HG03139 (cell line): ENCODE measurements around the gene PECR.
"Not testable (repeated sequence)": the region's sequence is repeated elsewhere in the genome, so short reads cannot be mapped to it uniquely, and the experiment has no call there.

Experiments used
- ATAC-seq: cut with Tn5 transposase; IDR thresholded peaks from one replicate; pipeline ENCODE4 v1.9.1; 2021; ENCODE audit not compliant: unreplicated experiment

The PECR gene

DNA sequence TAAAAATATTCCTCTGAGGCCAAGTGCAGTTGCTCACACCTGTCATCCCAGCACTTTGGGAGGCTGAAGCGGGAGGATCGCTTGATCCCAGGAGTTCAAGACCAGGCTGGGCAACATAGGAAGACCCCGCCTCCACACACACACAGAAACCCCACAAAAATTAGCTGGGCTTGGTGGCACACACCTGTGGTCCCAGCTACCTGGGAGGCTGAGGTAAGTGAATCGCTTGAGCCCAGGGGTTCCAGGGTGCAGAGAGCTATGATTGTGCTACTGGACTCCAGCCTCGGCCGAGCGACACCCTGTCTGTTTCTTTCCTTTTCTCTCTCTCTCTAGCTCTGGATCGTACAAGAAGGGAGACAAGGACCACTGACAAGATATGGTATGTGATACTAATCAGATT lies 25.7 kb upstream of the PECR start:
- ATAC-seq = no peak

DNA sequence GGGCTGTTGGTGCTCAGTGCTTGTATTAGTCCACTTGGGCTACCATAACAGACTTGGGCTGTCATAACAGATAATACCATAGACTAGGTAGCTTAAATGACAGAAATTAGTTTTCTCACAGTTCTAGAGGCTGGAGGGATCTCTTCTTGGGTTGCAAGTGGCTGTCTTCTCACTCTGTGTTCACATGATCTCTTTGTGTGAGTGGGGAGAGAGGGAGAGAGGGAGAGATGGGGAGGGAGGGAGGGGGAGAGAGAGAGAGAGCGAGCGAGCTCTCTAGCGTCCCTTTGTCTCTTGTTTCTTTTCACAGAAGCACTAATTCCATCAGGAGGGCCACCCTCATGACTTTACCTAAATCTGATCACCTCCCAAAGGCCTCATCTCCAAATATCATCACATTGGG lies 23.1 kb upstream of the PECR start:
- no peak for ATAC-seq

DNA sequence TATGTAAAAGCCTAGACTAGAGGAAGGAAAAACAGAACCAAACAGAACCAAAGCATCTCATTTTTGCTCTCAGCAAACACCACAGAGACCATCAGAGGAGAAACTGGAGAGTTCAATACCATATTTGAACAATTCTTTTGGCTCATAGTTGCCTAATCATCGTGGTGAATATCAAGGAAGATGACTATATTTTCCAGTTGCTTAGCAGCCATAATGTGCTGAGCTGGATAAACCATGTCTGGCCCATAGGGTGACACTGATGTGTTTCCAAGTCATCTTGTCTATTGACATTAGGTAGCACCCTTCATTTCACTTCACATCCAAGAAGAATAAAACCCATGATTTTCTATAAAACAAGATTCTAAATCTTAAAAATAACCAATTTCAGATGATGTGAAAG lies 21.6 kb upstream of the PECR start:
- ATAC-seq = no peak

DNA sequence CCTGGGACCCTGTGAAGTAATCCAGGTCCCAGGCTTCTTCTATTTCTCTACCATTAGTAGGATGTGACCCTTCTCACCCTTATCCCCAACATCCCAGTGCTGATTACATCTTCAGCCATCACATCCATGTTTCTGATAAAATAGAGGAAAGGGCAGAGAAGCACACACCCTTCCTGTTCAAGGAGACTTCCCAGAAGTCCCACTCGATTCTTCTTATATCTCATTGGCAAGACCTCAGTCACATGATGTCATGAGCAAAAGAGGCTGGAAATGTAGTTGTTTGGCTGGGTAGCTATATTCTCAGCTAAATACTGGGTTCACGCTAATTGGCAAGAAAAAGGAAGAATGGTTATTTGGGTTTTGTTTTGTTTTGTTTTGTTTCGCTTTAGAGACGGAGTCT lies 19.5 kb upstream of the PECR start:
- ATAC-seq = no peak

DNA sequence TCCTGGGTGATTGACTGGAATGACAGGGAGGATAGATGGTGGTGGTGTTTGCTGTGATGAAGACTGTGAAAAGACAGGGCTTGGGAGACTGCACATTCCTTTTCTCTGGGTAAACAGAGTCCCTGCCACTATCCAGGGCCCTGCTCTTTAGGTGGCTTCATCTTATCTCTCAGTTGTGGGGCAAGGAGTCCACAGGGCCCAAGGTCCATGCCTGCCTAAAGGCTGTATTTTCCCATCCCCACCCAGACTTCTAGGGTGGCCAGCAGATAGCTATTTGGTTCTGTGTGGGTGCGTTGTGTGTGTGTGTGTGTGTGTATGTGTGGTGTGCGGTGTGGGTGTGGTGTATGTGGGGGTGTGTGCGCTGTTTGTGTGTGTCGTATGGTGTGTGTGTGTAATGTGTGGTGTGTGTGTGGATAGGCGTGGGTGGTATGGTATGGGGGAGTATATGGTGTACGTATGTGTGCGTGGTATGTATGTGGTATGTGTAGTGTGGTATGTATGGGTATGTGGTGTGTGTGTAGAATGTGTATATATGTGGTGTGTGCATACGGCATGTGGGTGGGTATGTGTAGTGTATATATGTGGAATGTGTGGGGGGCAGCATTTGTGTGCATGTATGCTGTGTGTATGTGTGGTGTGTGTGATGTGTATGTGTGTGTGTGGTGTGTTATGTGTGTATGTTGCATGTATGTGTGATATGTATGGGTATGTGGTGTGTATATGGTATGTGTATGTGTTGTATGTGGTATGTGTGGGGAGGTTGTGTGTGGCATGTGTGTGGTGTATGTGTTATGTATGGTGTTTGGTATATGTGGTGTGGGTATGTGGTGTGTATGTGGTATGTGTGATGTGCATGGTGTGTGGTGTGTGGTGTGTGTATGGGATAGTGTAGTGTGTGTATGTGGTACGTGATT lies 17.1 kb upstream of the PECR start:
- no peak for ATAC-seq

DNA sequence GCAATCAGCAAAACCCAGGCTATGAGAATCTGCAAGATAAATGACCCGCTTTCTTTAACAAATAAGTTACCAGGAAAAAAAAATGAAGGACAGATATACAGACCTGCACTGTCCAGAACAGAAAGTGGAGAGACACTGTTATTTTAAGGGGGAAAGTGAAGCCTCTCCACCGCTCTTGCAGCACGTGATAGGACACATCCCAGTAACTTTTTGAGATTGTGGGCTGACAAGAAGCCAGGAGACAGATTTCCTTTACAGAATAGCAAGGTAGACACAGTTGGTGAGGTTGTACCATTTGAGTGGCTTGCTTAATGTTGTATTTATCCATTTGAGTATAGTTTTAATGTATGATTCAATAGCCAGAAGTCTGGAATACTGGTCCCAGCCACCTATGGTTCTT lies 13.1 kb upstream of the PECR start:
- no peak for ATAC-seq

DNA sequence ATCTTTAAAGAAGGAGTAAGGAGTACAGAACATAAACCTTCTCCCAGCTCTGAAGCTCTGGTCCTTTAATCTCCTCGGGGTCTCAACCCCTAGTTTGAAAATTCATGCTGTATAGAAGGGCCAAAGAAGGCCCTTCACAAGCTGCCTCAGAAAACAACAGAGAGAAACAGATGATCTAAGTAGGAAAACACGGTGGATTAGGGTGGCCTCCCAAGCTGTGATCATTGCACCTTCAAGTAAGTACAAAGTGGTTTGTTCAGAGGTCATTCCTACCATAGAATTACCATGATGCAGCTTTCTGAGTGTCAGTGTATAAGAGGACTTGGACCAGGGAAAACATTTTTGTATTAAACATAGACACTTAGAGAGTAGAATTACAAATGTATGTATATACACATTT lies 11.0 kb upstream of the PECR start:
- ATAC-seq = no peak

DNA sequence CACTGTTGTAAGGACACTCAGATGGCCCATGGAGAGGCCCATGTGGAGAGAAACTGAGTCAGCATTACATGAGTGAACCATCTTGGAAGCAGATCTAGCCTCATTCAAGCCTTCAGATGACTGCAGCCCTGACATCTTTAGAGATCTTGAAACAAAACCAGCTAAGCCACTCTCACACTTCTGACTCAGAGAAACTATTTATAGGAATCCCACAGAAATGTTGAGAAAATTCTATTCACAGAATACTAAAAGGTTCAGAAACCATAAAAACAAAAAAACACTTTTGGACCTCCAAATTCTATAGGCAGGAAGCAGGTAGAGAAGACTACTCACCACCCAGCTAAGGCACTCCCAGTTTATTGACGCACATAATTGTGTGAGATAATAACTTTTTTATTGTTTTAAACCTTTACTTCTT lies 8.8 kb upstream of the PECR start:
- ATAC-seq = no peak

DNA sequence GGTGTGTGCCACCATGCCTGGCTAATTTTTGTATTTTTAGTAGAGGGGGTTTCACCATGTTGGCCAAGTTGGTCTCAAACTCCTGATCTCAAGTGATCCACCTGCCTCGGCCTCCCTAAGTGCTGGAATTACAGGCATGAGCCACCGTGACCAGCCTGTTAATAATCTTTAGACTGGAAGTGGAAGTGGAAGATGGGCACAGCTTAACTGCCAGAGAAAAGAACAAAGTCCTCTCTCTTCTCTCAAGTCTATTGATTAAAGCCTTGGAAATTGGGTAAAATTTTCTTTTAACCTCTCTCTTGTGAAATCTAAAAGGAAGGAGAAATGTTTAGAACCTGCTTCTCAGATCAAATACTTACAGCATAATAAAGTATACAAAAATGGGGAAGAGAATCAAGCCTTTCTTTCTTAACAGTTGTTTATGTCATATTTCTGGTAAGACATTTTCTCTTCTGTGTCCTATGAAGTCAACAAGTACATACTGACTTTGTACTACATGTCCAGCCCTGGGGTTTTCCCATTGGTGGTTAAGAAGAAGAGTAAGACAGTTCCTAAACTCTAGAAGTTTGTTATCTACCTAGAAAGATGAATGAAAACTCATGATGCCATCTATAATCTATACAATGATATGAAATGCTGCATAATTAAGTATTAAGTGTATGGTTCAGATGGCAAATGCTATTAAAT lies 4.7 kb upstream of the PECR start:
- ATAC-seq = no peak

DNA sequence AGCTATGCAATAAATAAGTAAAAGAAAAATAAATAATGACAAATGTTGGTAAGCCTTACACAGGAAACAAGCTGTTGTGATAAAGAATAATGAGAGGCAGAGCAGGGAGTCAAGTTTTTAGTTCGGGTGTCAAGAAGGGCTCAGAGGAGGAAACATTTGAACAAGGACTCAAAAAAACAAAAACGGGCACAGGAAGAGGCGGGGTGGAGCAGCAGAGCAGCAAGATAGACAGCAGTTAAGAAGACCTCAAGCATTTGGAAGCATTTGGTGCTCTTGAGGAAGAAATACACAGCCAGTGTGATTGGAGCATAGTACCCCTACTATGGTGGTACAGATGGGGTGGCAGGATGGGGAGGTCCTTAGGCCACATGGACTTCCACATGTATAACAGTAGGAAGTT lies 2.9 kb upstream of the PECR start:
- ATAC-seq = no peak

DNA sequence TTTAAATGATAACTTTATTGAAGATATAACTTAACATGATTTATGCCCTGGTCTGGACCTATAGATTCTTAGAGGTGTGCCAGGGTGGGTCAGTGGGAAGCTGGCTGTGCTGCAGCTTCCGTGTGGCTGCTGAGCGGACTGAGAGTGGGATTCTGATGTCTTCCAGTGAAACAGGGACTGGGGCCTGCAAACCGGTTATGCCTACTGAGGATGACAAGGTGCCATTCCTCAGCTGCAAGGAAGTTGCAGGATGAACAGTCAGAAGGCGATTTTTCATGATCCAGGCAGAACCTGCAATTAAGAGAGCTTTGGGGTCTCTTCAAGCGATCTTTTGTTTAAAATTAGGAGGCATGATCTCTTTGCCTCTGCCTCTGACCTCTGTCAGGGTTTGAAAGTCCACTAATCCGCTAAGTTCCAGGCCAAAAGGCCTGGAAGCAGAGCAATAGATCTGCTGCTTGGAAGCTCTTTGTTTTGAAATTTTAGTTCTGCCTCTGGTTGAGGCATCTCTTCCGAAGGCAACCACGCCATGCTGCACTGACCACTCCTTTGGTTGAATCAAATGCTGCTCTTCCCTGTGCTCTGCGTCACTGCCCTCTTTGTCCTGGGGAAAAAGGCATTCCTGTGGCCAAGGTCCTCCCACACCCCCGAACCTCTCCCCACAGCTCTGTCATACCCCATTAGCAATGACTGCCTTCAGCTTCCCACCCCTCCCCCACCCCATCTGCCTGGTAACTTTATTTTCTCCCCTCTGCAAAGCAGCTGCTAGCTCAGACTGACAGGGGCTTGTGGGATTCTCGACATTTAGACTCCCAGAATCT lies 2.1 kb upstream of the PECR start:
- no peak for ATAC-seq

DNA sequence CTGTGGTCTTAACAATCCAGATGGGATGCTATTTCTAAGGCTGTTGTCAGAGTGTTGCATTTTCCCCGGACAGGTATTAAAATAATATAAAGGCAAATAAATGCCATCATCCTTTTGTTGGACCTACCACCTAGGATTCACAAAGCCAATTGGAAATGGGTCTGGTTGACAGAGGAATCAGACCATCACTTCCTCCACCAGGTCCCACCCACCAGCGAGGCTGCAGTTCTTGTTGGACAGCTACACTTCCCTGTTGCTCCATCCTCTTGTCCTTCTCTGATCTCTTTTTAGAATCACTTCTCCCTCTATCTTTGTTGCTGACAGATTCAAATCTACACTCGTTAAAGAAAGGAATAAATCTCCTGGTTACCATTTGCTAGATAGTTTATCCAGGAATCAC lies 1.2 kb upstream of the PECR start:
- ATAC-seq = no peak

DNA sequence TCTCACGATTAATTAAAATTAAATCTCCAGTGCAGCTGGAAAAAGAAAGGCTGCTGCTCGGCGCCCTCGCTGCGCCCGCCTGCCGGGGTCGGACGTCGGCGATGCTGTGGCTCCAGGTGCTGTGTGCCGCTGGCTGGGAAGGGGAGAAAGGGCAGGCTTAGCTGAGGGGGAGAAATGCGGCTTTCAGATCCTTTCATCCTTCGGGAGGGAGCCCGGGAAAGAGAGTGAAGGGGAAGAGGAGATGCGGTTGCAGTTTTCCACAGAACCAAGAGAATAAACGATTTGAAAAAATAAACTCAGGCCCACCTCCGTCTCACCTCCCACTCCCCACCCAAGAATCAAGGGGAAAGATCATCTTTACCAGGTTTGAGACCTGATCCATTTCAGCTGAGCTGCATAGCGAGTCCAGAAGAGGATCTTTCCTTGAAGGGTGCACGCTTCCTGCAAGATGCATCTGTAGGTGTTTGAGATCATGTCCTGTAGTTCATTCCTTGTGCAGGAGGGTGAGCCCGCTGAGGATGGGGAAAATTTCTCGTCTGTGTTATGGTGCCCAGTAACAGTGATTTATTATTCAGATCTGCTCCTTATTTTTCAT lies 605 bp upstream of the PECR start:
- ATAC-seq = no peak

DNA sequence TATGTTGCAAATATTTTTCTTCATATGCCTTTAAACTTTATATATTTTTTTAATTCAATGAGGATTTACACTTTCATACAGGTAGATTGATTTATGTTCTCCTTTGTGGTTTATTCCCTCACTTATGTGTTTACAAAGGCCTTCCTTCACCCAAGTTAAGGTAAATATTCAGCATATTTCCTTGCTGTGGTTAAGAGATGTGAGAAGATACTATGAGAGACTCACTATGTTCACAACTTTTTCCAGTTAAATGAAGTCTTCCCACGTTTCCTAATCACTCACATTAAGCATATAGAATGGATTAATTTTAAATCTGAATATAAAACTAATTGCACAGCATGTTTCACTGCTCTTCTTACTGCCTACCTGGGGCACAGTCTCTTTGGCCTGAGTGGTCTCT lies 597 bp downstream of the PECR start:
- ATAC-seq = peak; percentile 1

DNA sequence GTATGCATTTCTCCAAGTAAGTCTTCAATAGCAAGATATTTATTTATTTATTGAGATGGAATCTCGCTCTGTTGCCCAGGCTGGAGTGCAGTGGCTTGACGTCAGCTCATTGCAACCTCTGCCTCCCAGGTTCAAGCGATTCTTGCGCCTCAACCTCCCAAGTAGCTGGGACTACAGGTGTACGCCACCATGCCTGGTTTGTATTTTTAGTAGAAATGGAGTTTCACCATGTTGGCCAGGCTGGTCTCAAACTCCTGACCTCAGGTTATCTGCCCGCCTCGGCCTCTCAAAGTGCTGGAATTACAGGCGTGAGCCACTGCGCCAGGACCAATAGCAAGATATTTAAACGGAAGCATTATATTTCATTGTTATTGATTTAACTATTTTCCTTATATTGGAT lies 1.6 kb downstream of the PECR start:
- not testable (repeated sequence) for ATAC-seq

DNA sequence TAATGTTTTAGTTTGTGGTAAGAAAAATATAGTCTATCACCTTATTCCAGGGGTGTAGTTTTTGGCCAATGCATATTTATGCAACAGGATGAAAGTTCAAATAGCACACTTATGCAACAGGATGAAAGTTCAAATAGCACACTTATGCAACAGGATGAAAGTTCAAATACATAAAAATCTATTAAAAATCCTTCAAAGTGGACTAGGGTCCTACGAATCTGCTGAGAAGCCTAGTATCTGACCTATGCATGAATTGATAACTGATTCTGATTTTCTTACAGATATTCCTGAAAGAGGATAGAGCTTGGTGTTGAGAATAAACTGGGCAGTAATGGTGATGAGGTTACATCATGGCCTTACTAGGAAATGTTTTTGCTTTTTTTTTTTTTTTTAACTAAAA lies 2.8 kb downstream of the PECR start:
- ATAC-seq = no peak

DNA sequence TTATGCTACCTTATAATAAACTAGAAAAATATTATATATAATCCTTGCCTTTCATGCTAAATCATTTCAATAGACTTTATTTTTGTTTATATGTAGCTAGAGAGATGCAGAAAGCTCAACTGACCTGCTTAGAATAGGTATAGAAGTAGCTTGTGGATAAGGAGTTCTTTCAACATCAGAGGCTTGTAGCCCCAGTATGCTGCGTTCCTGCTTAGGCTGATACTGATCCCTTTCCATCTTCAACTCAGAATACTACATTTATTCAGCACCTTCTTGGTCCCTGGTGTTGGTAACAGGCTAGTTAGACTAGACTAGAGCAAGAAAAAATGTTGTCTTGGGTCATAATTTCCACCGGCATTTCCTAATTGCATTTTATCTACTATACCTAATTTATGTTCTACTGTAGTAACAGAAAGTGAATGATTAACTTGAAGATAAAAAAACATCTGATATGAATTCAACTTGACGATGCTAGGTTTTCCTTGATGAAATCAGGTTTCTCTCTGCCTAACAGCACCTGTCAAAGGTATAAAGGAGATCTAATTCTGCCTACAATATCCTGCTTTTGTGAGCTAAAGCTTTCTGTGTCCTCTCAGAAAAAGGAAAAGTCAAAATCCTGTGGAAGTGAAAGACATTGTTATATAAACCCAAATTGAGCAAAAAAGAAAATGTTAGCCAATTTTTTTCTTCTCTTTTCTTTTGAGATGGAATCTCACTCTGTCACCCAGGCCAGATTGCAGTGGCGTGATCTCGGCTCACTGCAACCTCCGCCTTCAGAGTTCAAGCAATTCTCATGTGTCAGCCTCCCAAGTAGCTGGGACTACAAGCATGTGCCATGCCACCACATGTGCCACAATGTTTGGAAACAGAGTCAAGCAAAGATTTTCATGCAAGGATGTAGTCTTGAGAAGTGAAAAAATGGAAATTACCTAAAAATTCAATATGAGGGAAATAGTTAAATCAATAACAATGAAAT lies 5.8 kb downstream of the PECR start:
- ATAC-seq = no peak

DNA sequence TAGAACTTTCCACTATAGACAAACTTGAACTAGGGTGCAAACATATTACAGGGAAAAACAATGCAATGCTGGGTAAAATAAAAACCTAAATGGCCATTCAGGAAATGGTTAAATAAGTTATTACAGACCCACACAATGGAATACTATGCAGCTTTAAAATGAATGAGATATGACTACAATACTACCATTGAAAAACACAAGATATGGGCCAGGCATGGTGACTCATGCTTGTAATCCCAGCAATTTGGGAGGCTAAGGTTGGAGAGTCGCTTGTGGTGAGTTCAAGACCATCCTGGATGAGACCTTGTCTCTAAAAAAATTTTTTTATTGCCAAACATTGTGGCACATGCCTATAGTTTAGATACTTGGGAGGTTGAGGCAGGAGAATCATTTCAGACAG lies 6.8 kb downstream of the PECR start:
- no peak for ATAC-seq

DNA sequence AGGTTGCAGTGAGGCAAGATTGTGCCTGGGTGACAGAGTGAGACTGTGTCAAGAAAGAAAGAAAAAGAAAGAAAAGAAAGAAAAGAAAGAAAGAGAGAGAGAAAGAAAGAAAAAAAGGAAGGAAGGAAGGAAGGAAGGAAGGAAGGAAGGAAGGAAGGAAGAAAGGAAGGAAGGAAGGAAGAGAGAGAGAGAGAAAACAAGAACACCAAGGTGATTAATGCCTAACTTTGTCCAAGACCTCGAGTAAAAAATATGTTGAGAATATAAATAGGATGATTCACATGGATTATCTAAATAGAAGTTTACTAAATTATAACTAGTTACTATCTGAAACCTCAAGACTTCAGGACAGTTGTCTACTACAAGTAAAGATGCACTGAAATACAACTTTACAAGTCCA lies 7.2 kb downstream of the PECR start:
- no peak for ATAC-seq

DNA sequence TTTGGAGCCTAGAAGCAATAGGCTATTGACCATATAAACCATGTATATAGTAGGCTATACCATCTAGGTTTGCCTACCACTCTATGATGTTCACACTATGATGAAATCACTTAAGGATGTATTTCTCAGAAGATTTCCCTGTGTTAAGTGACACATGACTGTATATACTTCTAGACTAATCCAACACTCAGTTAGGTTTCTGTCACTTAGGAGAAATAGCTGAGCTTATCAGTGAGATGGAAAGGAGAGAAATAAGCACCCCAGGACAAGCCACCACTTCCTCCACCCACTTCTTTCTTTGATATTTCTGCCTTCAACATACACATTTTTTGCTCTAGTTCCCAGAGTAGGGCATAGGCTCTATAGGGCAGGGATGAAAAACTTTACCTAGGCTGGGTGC lies 7.8 kb downstream of the PECR start:
- ATAC-seq = no peak
